HepG2 (cell line): ENCODE measurements around the gene BRAT1. TPM values are rescaled to one million over a fixed set of nuclear protein-coding genes. Genes with fewer than 3 reads are reported as not detected.

Experiments used
- BCL6 ChIP-seq: IDR thresholded peaks from 2 replicates; pipeline ENCODE4 v1.6.1; 2016; ENCODE audit warnings: missing genetic modification reagents, missing compliant biosample characterization
- FOXP1 ChIP-seq, 2 experiments: fragments of 450-650 bp in 1 of 2; IDR thresholded peaks; 2 replicates each; pipeline ENCODE4 v1.6.1; 2017 to 2018; ENCODE audit warnings: antibody characterized with exemption in 1 of 2
- GABPA ChIP-seq, 2 experiments: IDR thresholded peaks; 2 replicates each; pipeline ENCODE4 v1.6.1; 2011 to 2016; ENCODE audit warnings: low read depth in 2 of 2, low read length in 1 of 2, missing biosample characterization in 1 of 2, missing genetic modification characterization in 1 of 2
- GLI4 ChIP-seq: sonication (generic); formaldehyde crosslinking; IDR thresholded peaks from 2 replicates; pipeline ENCODE4 v1.5.1; 2020; ENCODE audit warnings: missing genetic modification reagents, mild to moderate bottlenecking, moderate library complexity, borderline replicate concordance
- HHEX ChIP-seq: IDR thresholded peaks from 2 replicates; pipeline ENCODE4 v1.6.1; 2016; ENCODE audit warnings: control low read depth
- HMG20A ChIP-seq: IDR thresholded peaks from 2 replicates; pipeline ENCODE4 v1.6.1; 2016; ENCODE audit warnings: borderline replicate concordance
- HNF4G ChIP-seq, 2 experiments: sonication (generic) in 1 of 2; formaldehyde crosslinking in 1 of 2; IDR thresholded peaks; 2 replicates each; pipeline versions ENCODE4 v1.4.0 to v1.6.1; 2011 to 2020; ENCODE audit warnings: borderline replicate concordance in 2 of 2, low read depth in 2 of 2, mild to moderate bottlenecking in 2 of 2, low read length in 1 of 2, missing genetic modification reagents in 1 of 2, moderate library complexity in 1 of 2
- HOXA3 ChIP-seq: sonication (generic); formaldehyde crosslinking; IDR thresholded peaks from 2 replicates; pipeline ENCODE4 v1.5.0; 2020; ENCODE audit warnings: missing genetic modification reagents
- MED1 ChIP-seq: sonication (generic); formaldehyde crosslinking; IDR thresholded peaks from 2 replicates; pipeline ENCODE4 v1.4.0; 2020; ENCODE audit warnings: missing genetic modification reagents
- ONECUT2 ChIP-seq: sonication (generic); formaldehyde crosslinking; IDR thresholded peaks from 2 replicates; pipeline ENCODE4 v1.4.0; 2020; ENCODE audit warnings: missing genetic modification reagents
- RXRB ChIP-seq: IDR thresholded peaks from 2 replicates; pipeline ENCODE4 v1.6.1; 2016; ENCODE audit warnings: borderline replicate concordance, missing genetic modification reagents, missing compliant biosample characterization
- SIX1 ChIP-seq: sonication (generic); formaldehyde crosslinking; IDR thresholded peaks from 2 replicates; pipeline ENCODE4 v1.4.0; 2020; ENCODE audit warnings: missing genetic modification reagents, borderline replicate concordance
- ZNF501 ChIP-seq: sonication (generic); formaldehyde crosslinking; IDR thresholded peaks from 2 replicates; pipeline ENCODE4 v1.5.1; 2020; ENCODE audit warnings: mild to moderate bottlenecking, moderate library complexity, missing genetic modification reagents
- polyA plus RNA-seq, 8 experiments: library from polyadenylated mRNA; depleted of rRNA in 3 of 8; stranded (reverse) in 7 of 8; unstranded in 1 of 8; fragments of >200 nt; fragmentation: Illumina TruSeq in 4 of 8; extraction: Trizol in 4 of 8; gene quantifications; 2 replicates each; pipeline versions ENCODE4 v1.2.1 to v1.2.3, GENCODE V29; 2011 to 2016; ENCODE audit warnings: low read depth in 4 of 8, missing spikeins in 1 of 8, mixed read lengths in 1 of 8; ENCODE audit not compliant: insufficient read depth in 1 of 8
- total RNA-seq, 5 experiments: library from RNA; depleted of rRNA; stranded (reverse); fragments of >200 nt; fragmentation: Illumina TruSeq; extraction: Trizol; gene quantifications; 2 replicates each; pipeline ENCODE4 v1.2.3, GENCODE V29; 2016; ENCODE audit warnings: low read depth in 1 of 5
- TF ChIP-seq, protein P1 (sequence below): sonication (generic); formaldehyde crosslinking; IDR thresholded peaks from 2 replicates; pipeline ENCODE4 v1.8.0; 2022; ENCODE audit warnings: mild to moderate bottlenecking, missing genetic modification reagents, moderate library complexity
- TF ChIP-seq, protein P2 (sequence below): sonication (generic); formaldehyde crosslinking; IDR thresholded peaks from 2 replicates; pipeline ENCODE4 v1.4.0; 2020; ENCODE audit warnings: missing genetic modification reagents, borderline replicate concordance
- TF ChIP-seq, protein P3 (sequence below): IDR thresholded peaks from 2 replicates; pipeline ENCODE4 v1.6.1; 2016; ENCODE audit warnings: mild to moderate bottlenecking
- TF ChIP-seq, protein P4 (sequence below): IDR thresholded peaks from 2 replicates; pipeline ENCODE4 v1.4.0; 2020; ENCODE audit warnings: mild to moderate bottlenecking, missing genetic modification reagents

Gene BRAT1
- total and polyA plus RNA-seq, 2 of the 13 experiments (the other 11 are each of a cell fraction or from before 2014, with no cell fraction given): 10.2 to 20.3 TPM

DNA sequence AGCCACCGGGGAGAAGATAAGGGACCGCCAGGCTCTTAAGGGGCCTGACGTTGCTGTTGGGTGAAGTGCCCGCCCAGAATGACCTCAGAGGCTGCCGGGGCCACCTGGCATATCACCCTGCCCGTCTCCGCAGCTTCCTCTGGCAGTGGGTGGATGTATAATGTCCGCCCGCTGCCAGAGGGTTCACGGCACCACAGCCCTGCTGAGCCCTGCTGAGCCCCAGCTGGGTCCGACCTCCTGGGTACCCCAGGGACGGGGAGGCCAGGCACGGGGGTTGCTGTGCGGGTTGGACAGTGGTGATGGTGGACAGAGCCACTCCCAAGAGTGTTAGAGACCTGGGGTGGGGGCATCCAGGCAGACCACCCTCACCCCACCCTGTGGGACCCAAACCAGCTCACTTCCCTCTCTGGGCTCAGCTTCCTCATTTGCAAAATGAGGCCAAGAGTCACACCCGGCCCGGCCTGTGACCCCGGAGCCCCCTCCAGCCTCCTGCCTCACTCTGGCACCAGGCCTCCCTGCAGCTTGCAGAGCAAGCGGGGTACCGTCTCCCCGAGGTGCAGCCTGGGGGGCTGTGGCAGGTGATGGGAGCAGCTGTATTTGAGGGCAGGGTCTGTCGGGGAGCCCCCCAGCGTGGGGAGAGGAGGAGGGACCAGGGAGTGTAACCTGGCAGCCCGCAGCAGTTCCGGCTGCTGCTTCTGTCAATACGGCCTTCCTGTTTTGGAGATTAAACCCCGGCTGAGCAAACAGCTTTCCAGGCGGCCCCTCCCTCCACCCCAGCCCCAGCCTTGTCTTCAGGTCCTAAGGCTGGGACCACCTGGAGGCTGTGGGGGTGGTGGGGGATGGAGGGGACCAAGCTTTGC is 44.2 kb downstream of the BRAT1 start (continued):
- TF ChIP-seq, protein P1, sequence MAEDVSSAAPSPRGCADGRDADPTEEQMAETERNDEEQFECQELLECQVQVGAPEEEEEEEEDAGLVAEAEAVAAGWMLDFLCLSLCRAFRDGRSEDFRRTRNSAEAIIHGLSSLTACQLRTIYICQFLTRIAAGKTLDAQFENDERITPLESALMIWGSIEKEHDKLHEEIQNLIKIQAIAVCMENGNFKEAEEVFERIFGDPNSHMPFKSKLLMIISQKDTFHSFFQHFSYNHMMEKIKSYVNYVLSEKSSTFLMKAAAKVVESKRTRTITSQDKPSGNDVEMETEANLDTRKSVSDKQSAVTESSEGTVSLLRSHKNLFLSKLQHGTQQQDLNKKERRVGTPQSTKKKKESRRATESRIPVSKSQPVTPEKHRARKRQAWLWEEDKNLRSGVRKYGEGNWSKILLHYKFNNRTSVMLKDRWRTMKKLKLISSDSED (CRISPR knock-in tag): no peak
- TF ChIP-seq, protein P2, sequence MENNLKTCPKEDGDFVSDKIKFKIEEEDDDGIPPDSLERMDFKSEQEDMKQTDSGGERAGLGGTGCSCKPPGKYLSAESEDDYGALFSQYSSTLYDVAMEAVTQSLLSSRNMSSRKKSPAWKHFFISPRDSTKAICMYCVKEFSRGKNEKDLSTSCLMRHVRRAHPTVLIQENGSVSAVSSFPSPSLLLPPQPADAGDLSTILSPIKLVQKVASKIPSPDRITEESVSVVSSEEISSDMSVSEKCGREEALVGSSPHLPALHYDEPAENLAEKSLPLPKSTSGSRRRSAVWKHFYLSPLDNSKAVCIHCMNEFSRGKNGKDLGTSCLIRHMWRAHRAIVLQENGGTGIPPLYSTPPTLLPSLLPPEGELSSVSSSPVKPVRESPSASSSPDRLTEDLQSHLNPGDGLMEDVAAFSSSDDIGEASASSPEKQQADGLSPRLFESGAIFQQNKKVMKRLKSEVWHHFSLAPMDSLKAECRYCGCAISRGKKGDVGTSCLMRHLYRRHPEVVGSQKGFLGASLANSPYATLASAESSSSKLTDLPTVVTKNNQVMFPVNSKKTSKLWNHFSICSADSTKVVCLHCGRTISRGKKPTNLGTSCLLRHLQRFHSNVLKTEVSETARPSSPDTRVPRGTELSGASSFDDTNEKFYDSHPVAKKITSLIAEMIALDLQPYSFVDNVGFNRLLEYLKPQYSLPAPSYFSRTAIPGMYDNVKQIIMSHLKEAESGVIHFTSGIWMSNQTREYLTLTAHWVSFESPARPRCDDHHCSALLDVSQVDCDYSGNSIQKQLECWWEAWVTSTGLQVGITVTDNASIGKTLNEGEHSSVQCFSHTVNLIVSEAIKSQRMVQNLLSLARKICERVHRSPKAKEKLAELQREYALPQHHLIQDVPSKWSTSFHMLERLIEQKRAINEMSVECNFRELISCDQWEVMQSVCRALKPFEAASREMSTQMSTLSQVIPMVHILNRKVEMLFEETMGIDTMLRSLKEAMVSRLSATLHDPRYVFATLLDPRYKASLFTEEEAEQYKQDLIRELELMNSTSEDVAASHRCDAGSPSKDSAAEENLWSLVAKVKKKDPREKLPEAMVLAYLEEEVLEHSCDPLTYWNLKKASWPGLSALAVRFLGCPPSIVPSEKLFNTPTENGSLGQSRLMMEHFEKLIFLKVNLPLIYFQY: 0 out of 2 replicates have a peak, but pooled peaks have one; percentile 24
- TF ChIP-seq, protein P3, sequence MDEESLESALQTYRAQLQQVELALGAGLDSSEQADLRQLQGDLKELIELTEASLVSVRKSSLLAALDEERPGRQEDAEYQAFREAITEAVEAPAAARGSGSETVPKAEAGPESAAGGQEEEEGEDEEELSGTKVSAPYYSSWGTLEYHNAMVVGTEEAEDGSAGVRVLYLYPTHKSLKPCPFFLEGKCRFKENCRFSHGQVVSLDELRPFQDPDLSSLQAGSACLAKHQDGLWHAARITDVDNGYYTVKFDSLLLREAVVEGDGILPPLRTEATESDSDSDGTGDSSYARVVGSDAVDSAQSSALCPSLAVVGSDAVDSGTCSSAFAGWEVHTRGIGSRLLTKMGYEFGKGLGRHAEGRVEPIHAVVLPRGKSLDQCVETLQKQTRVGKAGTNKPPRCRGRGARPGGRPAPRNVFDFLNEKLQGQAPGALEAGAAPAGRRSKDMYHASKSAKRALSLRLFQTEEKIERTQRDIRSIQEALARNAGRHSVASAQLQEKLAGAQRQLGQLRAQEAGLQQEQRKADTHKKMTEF (CRISPR knock-in tag): peak; percentile 67
- no peak for TF ChIP-seq ONECUT2
- TF ChIP-seq SIX1 (CRISPR knock-in tag): no peak
- TF ChIP-seq HHEX (CRISPR knock-in tag): 0 out of 2 replicates have a peak, but pooled peaks have one; percentile 19
- no peak for TF ChIP-seq GABPA (IDR thresholded peaks at IDR 0.05; ENCODE audit: low read depth, low read length)
- peak; percentile 59 for TF ChIP-seq GABPA (CRISPR knock-in tag; IDR thresholded peaks at IDR 0.05; ENCODE audit: low read depth)
- TF ChIP-seq HOXA3 (CRISPR knock-in tag): peak; percentile 57; the same call in 1 of the 2 replicates
- TF ChIP-seq MED1 (CRISPR knock-in tag): peak; percentile 73
- TF ChIP-seq HNF4G (IDR thresholded peaks at IDR 0.05; ENCODE audit: borderline replicate concordance, low read depth, low read length): no peak
- peak; percentile 51; the same call in 1 of the 2 replicates for TF ChIP-seq HNF4G (CRISPR knock-in tag; IDR thresholded peaks at IDR 0.05; ENCODE audit: borderline replicate concordance, low read depth)
- no peak for TF ChIP-seq FOXP1 (IDR thresholded peaks at IDR 0.05)
- TF ChIP-seq FOXP1 (CRISPR knock-in tag; IDR thresholded peaks at IDR 0.05): peak; percentile 39; the same call in 1 of the 2 replicates
- peak; percentile 56; the same call in 1 of the 2 replicates for TF ChIP-seq HMG20A (CRISPR knock-in tag)
- 0 out of 2 replicates have a peak, but pooled peaks have one; percentile 67 for TF ChIP-seq GLI4
- peak; percentile 77 for TF ChIP-seq BCL6 (CRISPR knock-in tag)
- TF ChIP-seq, protein P4, sequence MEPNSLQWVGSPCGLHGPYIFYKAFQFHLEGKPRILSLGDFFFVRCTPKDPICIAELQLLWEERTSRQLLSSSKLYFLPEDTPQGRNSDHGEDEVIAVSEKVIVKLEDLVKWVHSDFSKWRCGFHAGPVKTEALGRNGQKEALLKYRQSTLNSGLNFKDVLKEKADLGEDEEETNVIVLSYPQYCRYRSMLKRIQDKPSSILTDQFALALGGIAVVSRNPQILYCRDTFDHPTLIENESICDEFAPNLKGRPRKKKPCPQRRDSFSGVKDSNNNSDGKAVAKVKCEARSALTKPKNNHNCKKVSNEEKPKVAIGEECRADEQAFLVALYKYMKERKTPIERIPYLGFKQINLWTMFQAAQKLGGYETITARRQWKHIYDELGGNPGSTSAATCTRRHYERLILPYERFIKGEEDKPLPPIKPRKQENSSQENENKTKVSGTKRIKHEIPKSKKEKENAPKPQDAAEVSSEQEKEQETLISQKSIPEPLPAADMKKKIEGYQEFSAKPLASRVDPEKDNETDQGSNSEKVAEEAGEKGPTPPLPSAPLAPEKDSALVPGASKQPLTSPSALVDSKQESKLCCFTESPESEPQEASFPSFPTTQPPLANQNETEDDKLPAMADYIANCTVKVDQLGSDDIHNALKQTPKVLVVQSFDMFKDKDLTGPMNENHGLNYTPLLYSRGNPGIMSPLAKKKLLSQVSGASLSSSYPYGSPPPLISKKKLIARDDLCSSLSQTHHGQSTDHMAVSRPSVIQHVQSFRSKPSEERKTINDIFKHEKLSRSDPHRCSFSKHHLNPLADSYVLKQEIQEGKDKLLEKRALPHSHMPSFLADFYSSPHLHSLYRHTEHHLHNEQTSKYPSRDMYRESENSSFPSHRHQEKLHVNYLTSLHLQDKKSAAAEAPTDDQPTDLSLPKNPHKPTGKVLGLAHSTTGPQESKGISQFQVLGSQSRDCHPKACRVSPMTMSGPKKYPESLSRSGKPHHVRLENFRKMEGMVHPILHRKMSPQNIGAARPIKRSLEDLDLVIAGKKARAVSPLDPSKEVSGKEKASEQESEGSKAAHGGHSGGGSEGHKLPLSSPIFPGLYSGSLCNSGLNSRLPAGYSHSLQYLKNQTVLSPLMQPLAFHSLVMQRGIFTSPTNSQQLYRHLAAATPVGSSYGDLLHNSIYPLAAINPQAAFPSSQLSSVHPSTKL (CRISPR knock-in tag): peak; percentile 60
- TF ChIP-seq RXRB (CRISPR knock-in tag): peak; percentile 89
- 0 out of 2 replicates have a peak, but pooled peaks have one; percentile 50 for TF ChIP-seq ZNF501 (CRISPR knock-in tag)
